ENCODE data around the gene DOCK2.
"Not testable (repeated sequence)": the region's sequence is repeated elsewhere in the genome, so short reads cannot be mapped to it uniquely, and the experiment has no call there.

Gene DOCK2

DNA sequence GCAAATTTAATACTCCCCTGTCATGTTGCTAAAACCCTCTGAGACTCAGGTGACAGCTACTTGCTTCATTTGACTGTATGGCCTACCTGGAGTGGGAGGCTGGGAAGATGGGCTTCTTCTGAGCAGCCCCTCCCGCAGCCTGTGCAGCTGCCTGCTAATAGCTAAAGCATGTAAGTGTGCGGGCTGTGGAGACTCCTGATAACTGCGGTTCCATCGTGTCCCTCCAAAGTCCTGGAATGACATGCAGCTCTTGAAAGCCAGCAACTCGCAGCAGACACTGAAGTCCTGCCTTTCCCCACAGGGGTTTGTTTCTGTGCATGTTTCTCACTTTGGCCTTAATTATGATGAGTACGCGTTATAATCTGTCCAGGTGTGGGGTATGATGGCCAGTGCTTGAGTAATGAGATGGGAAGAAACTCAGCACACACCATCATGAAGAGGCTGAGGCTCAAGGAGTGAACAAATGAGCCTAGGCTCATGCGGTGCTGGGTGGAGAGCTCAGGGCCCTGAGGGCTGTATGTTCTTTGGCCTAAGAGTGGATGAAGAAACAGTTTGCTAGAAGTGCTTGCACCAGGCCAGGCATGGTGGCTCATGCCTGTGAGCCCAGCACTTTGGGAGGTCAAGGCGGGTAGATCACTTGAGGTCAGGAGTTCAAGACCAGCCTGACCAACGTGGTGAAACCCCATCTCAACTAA lies 119.1 kb downstream of the DOCK2 start:
- no peak for DNase-seq (ENCODE audit: low spot score)

- DNase-seq (ENCODE audit: low spot score) = no peak
Observed at GRCh38 chr5:169757016-169757415, 119.9 kb downstream of the DOCK2 start.

- DNase-seq (ENCODE audit: low spot score) = no peak
Observed at GRCh38 chr5:169758886-169759285, 121.8 kb downstream of the DOCK2 start.

GRCh38 chr5:169760229-169760628 lies 123.2 kb downstream of the DOCK2 start:
- no peak for DNase-seq (ENCODE audit: low spot score)

GRCh38 chr5:169762338-169763095 lies 125.4 kb downstream of the DOCK2 start:
- peak; percentile 61 for DNase-seq (ENCODE audit: low spot score)

DNA sequence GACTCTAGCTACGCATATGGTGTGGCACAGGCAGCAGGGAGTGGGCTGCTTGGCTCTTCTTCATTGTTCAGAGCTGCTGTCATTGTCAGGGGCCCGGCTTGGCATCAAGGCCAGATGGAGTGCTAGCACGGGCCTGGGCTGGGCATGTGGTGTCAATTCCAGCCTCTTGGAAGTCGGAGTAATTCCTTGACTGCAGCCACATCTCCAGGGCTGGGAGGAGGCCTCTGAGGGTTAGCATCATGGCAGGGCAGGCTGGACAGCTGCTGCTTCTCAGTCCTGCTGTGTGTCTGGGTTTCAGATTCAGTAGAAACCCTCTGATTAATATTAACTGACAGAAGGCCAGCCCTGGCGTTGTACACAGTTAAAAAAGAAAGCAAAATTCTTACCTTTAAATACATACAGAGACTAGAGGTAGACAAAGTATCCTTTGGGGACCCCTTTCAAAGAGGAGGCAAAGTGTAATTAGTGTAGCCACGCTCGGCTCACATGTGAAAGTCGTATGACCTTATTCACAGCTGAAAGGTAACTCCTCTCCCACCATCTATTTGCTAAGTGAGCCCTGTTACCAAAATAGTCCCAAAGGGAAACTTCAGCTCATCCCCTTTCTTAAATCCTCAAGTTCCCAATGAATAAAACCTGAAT lies 126.4 kb downstream of the DOCK2 start:
- DNase-seq (ENCODE audit: low spot score) = no peak

DNA sequence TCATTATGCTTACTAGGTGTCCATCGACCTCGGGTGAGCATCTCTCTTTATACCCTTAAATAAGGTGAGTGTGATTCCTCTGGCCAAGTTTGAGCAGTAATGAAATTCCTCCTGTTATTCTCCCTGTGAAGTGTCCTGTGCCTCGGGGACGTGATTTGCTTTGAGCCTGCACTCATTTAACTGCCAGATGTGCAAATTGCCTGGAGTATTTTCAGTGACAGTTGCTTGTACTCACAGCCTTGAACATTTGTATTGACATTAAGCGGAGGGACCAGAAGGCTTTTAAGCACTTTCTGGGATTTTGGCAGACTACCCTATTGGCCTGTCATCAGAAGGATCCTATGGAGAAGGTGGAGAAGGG lies 126.9 kb downstream of the DOCK2 start:
- DNase-seq (ENCODE audit: low spot score) = no peak

DNA sequence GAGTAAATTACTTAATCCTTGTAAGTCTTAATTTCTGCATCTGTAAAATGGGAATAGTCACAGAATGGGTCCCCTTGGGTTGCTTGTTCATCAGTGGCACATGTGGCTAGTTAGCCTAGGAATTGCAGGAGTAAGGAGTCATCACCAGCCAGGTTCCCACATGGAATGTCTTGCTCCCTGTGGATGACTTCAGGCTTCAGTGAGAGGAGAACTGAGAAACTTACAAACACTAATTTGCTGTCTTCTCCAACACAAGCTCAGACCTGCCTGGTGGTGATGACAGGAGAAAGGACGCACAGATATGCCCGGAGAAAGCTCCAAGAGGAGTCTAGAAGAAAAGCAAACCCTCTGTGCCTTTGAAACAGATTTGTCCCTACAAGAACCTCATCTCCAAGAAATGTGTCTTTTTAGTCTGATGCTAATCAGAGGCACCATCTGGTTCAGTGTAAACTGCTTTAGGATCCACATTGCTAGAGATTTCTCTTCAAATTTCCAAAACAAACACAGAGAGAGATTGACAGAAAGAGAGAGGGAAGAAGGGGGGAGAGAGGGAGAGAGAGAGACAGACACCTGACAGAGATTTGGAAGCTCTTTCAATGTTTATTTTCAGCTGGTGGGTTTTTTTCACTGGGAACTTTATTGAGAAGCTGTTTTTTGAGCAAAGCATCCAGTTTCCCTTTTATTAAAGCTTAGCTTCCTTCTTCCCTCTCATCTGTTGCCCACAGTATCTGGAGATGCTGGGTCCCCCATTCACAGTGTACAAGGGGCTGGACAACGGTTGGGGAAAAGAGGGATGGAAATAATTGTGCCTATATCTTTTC lies 128.3 kb downstream of the DOCK2 start:
- DNase-seq (ENCODE audit: low spot score) = no peak

GRCh38 chr5:169766943-169767342 lies 129.9 kb downstream of the DOCK2 start:
- not testable (repeated sequence) for DNase-seq (ENCODE audit: low spot score)

DNA sequence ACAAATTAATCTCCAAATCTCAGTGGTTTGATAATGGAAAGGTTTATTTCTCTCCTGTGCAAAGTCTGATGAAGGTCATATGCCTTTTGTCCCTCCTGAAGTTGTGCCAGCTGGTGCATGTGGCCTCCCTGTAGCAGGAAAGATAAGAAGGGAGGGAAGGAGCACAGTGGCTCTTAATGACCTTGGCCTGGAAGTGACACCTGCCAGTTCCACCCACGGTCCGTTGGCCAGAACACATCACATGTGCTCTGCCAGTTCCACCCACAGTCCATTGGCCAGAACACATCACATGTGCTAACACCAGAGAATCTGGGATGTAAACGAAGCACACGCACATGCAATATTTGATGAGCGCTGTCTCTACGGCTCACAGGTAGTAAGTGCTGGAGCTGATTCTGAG lies 130.9 kb downstream of the DOCK2 start:
- no peak for DNase-seq (ENCODE audit: low spot score)

DNA sequence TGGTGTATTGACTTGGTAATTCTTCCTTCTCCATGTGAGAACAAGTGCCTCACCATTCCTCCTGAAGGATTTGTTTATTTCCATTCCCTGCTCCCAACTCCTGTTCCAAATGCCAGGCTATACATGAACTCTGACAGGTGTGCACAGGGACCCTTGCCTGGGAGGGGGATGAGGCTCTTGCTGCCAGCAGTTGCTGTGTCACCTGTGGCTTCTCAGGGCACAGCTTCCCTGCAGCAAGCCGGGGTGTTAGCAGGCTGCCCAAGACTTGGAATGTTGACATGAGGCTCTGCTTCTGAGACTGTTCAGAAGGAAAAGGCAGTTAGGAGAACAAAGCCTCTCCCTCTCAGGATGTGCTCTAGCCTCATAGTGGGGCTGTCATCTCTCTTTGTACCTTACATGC lies 131.3 kb downstream of the DOCK2 start:
- no peak for DNase-seq (ENCODE audit: low spot score)

DNA sequence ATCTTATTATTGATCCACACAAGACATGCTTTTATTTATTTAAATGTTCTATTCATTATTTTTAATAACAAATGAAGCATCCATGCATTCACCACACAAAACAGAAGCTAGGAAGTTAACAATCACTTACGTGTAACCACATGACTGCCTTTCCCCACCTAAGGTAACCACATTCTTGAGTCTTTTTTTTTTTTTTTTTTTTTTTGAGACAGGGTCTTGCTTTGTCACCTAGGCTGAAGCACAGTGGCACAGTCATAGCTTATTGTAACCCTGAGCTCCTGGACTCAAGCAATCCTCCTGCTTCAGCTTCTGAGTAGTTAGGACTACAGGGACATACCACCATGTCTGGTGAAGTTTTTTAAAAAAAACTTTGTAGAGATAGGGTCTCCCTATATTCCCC lies 133.0 kb downstream of the DOCK2 start:
- DNase-seq (ENCODE audit: low spot score) = no peak

DNA sequence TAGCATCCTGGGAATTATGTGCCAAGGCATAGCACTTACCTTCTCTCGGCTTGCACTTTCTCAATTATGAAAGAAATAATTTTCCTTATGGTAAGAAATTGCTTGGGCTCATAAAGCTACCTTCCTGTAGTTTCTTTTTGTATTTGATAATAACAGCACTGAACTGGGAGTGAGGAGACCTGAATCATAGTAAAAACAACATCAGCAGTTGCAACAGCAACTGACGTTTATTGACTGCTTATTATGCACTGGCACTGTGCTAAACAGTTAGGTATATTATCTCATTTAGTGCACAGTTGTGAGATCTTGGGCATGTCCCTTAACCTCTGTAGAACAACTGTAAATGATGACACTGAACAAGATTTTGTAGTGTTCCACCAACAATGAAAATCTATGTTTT lies 135.2 kb downstream of the DOCK2 start:
- DNase-seq (ENCODE audit: low spot score) = no peak

- no peak for DNase-seq (ENCODE audit: low spot score)
Observed at GRCh38 chr5:169772688-169773087, 135.6 kb downstream of the DOCK2 start.

GRCh38 chr5:169777159-169777558 lies 140.1 kb downstream of the DOCK2 start:
- no peak for DNase-seq (ENCODE audit: low spot score)

DNA sequence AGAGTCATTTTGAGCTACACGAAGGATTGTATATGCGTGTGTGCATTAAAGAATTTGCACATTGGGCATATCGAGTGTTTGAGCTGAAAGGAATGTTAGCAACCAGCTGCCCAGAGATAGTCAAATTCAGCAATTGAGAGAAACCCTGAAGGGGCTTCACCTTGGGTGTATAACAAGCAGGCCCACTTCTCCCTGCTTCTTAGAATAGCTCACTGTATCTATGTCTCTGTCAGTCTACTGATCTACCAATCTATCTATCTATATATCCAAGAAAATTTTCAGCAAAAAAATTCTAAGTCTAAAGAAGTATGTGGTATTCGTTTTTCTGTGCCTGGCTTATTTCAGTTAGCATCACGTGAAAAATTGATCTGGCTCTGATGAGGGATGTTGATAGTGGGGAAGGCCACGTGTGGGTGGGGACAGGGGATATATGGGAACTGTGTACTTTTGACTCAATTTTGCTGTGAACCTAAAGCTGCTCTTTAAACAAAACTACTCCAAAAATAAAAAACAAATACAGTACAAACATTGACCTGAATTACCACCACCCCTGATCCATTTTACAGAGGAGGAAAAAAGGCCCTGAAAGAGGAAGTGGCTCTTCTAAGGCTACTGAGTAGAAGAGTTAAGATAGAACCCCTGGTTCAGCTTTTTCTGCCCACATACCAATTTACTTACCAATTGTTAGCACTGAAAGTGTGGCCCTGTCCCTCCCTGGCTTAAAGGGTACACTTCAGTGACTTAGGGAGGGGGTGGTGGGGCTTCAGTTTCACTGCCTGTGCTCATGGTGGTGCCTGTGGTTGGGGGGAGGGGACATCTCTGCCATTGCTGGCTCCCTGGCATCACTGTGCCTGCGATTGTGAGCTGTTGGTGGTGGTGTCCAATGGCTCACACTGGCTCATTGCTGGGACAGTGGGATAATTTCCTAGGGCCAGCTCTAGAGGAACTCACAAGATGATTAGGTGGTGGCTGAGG lies 141.8 kb downstream of the DOCK2 start:
- no peak for DNase-seq (ENCODE audit: low spot score)

DNA sequence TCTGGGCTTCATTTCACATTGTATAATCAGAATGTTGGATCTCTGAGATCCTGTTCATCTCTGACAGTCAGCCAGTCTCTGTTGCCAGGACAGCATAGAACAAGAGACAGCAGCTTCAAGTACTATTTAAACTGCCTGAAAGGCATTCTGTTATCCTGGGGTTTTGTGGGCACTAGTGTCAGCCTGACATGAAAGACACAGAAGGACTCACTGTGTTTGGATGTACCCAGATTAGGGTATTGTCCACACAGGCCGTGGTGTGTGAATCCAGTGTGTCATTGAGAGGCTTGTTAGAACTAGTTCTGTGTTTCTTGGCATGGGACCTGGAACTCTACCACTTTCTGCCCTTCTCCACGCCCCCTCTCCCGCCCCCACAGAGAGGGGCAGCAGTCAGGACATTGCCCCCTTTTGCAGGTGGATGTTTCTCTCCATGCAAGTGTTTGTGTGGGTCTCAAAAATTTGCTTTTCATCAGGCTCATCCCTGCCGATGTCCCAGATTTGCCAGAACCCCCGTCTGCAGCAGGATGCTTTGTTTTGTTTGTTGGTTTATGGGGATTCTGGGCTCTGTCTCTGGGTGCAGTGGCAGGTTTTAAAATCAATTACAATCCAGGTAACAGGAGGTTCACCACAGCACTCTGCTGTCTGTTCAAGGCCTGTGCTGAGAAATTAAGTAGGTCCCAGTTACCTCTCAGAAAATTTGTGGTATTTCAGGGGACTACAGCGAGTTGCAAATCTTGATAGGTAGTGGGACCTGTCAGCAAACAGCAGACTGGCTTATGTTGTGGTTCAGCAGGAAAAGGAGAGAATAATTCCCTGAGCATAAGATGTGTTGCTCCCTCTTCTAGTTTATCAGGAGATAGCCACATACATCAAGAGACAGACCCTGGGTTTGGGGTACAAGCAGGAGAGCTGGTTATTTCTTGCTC lies 144.6 kb downstream of the DOCK2 start:
- DNase-seq (ENCODE audit: low spot score) = no peak

GRCh38 chr5:169785771-169786618 lies 148.9 kb downstream of the DOCK2 start:
- no peak for DNase-seq (ENCODE audit: low spot score)

GRCh38 chr5:169788168-169788567 lies 151.1 kb downstream of the DOCK2 start:
- no peak for DNase-seq (ENCODE audit: low spot score)

Measured in COLO829 (cell line).